ENCODE data around the gene ACCSL.

ACCSL gene

DNA sequence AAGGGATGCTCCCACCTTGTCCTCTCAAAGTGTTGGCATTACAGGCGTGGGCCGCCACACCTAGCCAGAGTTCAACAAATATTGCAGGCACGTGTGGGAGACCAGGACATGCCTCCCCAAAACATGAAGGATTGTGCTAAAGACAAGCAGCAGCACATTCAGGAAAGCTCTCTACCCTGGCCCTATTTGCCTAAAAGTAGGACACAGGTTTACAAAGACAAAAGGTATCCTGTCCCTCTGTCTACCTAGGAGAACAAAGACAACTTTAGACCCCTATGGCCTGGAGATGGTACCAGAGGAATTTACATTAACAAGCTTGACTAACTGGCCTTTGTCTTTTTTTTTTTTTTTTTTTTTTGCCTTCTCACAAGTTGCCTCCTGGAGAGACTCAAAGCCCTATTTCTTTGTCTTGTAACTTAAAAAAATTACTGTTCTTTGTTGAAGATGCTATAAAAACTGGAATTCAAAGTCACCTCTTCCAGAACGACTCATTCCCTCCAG is 17.4 kb downstream of the ACCSL start:
- no peak for DNase-seq (ENCODE audit: low read depth)

DNA sequence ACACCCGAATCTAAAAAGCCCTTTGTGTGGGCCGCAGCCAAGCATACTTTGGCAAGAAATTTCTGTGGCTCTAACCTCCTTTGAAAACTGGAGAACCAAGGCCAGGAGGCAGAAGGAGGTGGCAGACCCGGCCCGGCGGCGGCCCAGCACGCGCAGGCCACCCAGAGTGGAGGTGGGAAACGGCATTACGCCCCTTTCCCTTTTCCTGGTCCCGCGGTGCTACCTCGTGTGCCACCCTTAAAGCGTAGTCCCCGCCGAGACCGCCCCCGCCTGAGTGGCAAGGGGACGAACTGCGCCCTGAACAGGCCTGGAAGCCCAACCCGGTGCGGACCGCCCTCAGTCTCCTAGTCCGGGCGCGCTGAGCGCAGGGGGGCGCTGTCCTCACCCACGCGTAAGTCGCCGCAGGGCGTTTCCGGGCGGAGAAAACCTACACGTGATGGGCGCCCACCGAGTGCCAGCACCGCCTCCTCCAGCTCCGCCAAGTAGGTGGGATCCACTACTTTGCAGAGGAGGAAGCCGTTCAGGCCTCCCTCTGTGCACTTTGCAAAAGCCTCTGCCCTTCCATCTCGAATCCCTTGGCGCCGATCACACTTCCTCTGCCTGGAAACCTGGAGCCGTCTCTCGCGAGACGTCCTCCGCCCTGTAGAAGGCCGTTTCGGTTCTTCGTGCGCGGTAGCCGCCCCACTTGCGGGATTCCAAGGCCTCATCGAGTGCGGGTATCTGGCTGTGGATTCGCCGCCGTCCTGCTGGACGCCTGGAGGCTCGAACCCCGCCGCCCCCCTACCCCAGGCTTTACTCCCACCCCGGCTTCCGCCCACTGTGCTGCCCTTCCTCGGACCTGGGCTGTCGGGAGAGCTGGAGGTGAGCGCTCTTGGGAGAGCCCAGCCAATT is 18.3 kb downstream of the ACCSL start, which contains the start of gene ACCS:
TSS of gene ACCS (plus strand) at position 430 of the 891 bp plus-strand sequence. CDS start 1,358 bp downstream, outside the sequence.
- peak; percentile 97 for DNase-seq (ENCODE audit: low read depth)

DNA sequence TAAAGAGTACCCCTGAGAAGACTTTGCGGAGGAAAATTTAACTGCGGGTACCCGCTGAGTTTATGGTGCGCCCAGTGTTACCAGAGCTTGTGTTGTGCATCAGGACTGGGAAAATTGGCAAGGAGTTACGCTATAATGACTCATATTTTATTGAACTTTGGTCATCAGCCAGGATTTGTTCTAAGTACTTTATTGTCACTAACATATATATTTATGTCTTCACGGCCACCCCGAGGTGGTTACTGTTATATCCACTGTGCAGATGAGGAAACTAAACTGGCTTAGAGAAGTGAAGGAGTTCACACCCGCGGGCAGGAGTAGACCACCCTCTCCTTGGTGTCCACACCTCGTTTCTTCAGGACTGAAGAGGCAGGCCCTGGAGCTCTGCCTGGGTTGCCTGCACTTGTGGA is 19.0 kb downstream of the ACCSL start:
- DNase-seq (ENCODE audit: low read depth), result peak; percentile 76

DNA sequence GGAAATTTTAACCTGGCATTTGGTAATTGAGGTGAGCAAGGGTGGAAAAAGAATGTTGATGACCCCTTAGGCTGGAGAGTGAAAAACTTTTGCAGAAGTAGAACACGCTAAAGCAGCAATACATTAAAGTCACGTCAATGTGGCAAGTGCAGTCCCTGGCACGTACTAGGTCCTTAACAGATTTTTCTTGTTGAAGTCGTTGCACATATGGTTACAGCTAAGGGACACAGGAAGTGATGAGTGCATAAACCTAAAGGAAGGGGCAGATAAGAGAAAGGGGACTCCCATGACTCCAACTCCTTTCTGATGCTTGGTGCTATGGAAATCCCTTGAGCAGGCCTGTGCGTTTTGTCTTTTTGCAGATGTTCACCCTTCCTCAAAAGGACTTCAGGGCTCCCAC is 19.5 kb downstream of the ACCSL start:
- DNase-seq (ENCODE audit: low read depth), result no peak

DNA sequence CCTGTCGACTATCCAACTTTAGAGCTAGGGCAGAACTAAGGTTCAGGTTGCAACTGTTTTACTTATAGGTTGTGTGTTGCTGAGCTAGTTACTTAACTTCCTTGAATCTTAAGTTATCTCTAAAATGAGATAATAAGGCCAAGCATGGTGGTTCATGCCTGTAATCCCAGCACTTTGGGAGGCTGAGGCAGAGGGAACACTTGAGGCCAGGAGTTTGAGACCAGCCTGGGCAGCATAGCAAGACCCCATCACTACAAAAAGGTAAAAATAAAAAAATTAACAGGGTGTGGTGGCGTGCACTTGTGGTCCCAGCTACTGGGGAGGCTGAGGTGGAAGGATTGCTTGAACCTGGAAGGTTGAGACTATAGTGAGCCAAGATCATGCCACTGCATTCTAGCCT is 20.4 kb downstream of the ACCSL start:
- DNase-seq (ENCODE audit: low read depth), result no peak

DNA sequence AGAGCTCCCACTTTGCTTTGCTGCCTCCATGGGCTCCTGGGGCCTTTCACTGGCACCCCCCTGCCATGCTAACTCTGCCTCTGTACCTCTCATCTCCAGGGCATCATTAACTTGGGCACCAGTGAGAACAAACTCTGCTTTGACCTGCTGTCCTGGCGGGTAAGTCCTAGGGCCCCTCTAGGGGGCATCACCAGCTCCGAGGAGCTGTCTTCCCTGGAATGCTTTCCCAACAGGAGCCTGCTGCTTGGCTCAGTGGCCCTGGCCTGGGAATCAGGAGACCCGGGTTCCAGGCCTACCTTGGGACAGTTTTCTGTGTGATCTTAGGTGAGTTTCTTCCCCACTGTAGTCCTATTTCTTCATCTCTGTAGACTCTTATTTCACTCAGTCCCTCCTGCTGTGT is 23.4 kb downstream of the ACCSL start:
- no peak for DNase-seq (ENCODE audit: low read depth)

DNA sequence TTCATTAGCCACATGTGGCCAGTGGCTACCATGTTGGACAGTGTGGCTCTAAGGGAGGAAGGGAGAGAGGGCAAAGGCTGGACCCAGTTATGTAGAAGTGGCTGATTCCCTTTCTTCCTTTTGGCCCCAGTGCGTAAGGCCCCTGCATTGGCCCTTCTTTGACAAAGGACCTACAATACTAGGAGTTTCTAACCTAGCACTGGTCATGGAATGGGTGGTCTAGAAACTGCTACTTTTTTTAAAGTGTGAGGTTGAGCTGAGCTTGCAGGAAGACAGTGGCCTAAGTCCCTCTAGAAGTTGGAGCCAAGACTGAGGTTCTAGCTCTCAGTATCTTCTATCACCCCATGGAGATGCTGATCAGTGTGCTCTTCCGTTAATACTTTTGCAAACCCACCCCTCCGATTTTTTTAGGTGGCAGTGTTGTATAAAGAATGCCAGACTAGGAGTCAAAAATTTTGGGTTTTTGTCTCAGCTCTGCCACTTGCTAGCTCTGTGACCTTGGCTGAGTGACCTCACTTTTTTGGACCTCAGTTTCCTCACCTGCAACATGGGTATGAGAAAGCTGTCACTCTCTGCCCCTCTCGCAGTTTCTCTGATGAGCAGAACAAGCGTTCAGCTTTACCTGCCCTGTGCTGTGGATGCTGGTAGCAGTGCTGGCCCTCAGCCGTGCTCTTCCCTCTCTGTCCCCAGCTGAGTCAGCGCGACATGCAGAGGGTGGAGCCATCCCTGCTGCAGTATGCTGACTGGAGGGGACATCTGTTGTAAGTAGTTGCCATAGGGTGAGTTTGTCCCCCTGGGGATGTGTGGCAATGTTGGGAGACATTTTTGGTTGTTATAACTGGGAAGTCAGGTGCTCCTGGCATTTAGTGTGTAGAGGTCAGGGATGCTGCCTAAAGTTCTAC is 25.2 kb downstream of the ACCSL start:
- DNase-seq (ENCODE audit: low read depth), result no peak

DNA sequence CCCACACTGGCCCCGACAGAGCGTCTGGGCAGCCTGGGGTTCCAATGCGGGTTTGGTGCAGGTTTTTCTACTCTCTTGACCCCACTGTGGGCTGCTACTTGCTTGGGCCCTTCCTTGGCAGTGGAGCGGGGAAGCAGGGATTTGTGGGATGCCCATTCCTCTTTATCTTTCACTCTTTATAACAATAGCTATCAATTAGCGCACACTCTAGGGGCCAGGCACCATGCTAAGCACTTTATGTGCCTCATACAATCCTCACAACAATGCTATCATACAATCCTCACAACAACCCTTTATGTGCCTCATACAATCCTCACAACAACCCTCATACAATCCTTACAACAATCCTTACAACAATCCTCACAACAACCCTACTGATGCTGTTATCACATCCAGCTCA is 31.0 kb downstream of the ACCSL start:
- no peak for DNase-seq (ENCODE audit: low read depth)

DNA sequence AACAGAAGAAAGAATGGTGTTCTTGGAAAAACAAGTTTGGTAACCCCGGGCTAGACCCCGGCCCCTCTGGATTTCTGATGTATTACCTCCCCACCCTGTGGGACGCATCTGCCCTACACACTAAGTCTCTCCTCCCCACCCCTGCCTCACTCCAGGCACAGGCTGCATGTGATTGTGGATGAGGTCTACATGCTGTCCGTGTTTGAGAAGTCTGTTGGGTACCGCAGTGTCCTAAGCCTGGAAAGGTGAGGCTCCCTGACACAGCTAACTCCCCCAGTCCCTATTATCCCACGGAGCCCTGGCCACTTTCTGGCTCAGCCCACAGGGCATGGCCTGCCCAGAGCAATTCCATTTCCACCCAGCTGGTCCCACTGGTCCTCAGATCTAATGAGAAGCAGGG is 31.6 kb downstream of the ACCSL start:
- no peak for DNase-seq (ENCODE audit: low read depth)

DNA sequence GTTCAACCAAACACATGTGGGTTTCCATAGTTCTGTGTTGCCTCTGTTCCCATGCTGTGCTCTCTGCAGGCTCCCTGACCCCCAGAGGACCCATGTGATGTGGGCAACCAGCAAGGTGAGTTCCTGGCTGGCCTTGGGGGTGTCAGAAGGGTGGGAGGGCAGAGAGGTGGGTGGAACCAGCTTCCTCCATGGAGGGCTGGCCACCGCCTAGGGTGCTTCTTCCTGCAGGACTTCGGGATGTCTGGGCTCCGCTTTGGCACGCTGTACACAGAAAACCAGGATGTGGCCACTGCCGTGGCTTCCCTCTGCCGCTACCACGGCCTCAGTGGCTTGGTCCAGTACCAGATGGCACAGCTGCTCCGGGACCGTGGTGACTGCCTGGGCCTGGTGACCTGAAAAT is 33.2 kb downstream of the ACCSL start:
- no peak for DNase-seq (ENCODE audit: low read depth)

DNA sequence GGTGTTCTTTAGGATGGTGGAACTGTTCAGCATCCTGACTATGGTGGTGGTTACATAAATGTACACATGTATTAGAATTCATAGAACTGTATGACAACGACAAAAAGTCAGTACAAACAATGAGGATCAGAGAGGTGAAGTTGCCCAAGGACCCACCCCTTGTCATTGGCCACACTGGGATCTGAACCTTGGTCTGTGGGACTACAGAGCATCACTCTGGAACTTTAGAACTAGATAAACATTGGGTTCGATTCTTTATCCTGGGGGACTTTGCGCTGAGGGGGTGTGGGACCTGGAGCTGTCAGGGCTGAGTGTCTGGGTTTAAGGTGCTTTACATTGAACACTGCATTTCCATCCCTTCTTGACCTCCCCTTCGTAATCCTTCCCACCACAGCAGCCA is 34.9 kb downstream of the ACCSL start:
- DNase-seq (ENCODE audit: low read depth), result no peak

DNA sequence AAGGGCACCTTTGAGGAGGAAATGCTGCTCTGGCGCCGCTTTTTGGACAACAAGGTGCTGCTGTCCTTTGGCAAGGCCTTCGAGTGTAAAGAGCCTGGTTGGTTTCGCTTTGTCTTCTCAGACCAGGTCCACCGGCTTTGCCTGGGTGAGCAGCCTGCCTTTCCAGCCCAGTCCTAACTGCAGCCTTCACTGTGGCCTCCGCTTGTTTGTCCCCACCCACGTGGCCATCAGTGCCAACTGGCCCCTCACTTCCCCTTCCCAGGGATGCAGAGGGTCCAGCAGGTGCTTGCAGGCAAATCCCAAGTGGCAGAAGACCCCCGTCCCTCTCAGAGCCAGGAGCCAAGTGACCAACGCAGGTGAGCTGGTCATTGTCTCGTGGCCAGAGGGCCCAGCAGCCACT is 35.7 kb downstream of the ACCSL start:
- DNase-seq (ENCODE audit: low read depth), result no peak

DNA sequence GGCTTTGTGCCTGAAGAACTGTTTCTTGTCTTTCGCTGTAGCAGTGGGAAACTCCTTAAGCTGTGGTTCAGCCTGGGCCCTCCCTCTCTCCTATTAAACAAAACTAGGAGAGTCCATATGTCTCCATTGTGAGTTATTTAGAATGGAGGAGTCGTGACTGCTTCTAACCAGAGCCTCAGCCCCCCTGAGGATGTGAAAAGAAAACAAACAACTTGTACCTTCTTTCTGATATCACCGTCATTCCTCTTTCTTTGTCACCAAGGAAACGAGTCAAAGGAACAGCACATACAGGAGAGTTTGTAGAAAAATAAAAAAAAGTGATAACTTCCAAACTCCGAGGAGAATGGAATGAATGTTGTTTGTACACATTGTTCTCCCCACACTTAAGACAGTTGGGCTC is 36.1 kb downstream of the ACCSL start:
- DNase-seq (ENCODE audit: low read depth), result no peak

DNA sequence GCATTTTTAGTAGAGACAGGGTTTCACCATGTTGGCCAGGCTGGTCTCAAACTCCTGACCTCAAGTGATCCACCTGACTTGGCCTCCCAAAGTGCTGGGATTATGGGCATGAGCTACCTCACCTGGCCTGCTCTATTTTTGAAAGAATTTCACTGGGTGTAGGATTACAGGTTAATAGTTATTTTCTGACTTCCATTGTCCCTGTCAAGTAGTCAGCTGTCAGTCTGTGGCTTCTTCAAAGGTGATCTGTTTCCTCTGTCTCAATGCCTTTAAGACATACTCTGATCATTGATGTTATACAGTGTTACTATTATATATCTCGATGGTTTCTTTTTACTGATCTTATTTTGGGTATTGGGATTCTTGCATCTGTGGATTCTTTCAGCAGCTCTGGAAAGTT is 37.5 kb downstream of the ACCSL start:
- no peak for DNase-seq (ENCODE audit: low read depth)

DNA sequence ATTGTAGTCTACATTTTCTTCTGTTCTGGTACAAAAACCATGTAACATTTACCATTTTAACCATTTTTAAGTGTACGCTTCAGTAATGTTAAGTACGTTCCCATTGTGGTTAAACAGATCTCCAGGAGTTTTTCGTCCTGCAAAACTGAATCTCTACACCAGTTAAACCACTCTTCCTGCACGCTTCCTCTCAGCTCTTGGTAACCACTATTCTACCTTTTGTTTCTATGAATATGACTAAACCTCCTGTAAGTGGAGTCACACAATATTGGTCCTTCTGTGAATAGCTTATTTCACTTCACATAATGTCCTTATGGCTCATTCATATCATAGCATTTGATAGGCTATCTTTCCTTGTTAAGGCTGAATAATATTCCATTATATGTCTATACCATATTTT is 40.6 kb downstream of the ACCSL start:
- DNase-seq (ENCODE audit: low read depth), result no peak

DNA sequence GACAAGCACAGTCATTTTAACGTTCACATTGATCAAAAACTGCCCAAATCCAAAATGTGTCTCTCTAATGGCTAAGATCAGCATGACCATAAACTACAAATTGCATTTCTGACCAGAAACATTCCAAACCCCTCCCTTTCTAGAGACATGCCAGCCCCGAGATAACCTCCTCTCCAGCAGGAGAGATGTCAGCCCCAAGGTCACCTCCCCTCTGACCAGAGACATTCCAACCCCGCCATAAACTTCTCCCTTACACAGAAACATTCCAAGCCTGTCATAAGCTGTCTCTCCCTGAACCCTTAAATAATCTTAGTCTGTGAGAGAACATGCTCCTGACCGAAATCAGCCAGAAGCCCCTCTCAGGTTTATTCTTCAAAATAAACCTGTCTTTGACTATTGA is 41.1 kb downstream of the ACCSL start:
- DNase-seq (ENCODE audit: low read depth), result no peak

DNA sequence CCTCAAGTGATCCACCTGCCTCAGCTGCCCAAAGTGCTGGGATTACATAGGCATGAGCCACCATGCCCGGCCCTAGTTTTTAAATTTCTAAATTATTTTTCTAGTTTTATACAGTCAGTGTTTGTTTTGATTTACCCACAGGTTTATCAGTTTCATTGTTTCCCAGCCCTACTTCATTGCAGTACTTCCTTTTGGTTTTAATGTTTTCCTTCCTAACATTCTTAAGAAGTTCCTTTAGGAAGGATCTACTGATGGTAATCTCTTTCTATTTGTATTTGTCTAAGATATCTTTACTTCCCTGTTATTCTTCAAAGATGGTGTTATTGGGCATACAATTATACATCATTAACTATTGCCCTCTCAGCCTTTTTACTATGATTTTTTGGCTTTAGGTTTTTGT is 42.8 kb downstream of the ACCSL start:
- no peak for DNase-seq (ENCODE audit: low read depth)

DNA sequence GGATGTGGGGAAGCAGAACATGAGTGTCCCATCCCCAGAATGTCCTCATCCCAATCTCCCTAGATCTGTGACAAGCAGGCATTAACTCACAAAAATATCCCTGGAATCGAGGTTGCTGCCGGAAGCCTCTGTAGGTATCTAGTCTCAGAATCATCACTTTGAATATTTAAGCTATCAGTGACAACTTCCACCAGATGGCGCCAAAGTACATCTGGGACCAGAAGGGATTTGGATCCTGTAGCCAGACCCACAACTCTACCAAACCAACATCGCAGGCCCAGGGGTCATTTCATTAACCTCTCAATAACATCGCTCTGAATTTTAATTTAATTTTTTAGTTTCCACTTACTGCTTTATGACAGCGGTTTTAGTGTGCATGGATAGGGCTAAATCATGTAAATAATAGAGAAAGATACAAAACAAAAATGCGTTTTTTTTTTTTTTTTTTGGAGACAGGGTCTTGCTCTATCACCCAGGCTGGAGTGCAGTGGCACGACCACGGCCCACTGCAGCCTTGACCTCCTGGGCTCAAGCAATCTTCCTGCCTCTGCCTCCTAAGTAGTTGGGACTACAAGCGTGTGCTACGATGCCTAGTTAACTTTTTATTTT is 46.6 kb downstream of the ACCSL start:
- DNase-seq (ENCODE audit: low read depth), result peak; percentile 74

DNA sequence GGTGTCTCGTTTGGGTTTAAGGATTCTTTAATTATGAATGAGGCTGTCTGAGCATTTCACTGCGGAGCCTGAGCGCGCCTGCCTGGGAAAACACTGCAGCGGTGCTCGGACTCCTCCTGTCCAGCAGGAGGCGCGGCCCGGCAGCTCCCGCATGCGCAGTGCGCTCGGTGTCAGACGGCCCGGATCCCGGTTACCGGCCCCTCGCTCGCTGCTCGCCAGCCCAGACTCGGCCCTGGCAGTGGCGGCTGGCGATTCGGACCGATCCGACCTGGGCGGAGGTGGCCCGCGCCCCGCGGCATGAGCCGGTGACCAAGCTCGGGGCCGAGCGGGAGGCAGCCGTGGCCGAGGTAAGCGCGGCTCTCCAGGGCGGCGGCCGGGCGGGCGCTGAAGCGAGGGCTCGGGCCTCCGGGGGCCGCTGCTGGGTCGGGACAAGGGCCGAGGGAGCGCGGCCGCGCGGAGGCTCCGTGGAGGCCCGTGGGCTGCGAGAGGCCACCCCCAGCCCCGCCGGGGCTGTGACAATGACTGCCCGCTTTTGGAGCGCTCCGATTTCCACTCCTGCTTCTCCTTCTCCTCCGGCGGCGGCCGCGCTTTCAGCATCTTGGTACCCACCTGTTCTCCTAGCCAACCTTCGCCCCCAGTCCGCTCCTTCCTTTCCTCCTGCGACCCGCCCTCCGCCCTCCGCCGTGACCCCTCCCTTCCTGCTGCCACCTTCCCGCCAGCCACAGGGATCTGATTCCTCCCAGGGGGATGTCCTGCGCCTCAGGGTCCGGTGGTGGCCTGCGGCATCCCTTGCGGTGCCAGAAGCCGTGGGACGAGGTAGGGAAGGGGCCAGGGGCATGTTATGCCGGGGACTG is 48.0 kb downstream of the ACCSL start, which contains the start of gene EXT2:
TSS of gene EXT2 (plus strand) at position 173 of the 854 bp plus-strand sequence. CDS start 12,035 bp downstream, outside the sequence.
- DNase-seq (ENCODE audit: low read depth), result peak; percentile 72

DNA sequence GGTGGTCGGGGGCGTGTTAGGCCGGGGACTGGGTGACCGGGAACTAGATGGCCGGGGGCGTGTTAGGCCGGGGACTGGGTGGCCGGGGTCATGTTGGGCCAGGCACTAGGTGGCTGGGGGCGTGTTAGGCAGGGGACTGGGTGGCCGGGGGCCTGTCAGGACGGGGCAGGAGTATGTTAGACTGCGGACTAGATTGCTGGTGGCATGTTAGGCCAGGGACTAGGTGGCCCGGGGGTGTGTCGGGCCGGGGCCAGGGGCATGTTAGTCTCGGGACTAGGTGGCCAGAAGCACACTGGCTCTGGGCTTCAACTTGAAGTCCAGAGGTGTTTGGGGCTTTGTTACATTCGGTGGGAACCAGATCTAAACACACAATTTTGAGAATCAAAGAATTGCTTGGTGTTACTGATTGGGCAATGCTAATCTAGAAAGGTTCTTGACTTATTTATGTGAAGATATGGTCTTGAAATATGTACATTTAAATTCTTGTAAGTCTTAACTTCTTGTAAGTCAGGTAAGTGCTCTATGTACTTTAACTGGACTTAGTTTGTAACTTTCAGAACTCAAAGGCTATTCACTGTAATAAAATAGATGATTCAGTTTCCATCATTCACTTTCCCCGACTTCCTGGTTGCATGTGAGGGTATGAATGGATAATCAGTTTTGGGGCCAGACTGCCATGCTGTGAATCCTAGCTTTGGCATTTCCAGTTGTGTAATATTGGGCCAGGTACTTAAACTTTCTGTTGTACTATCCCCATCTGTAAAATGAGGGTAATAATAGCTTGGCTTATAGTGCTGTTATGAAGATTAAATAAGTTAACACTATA is 48.8 kb downstream of the ACCSL start:
- no peak for DNase-seq (ENCODE audit: low read depth)

All from fibroblast of the conjunctiva (primary cell).